GM23338 (cell line): ENCODE measurements around the gene AP2B1.

Experiments
- CREB1 ChIP-seq: fragments of 250-450 bp; sonication (Bioruptor Pico); IDR thresholded peaks from 2 replicates; pipeline ENCODE4 v1.5.0; 2020; ENCODE audit warnings: low read depth, mild to moderate bottlenecking, moderate library complexity
- CTCF ChIP-seq, 2 experiments: fragments of 200-600 bp in 1 of 2; sonication (generic) in 1 of 2; conservative IDR thresholded peaks; 2 replicates each; pipeline versions ENCODE4 v1.5.1 to v1.6.1; 2016 to 2017; ENCODE audit warnings: antibody characterized with exemption in 2 of 2, low read depth in 2 of 2, mild to moderate bottlenecking in 2 of 2, moderate library complexity in 1 of 2
- EZH2 ChIP-seq: fragments of 200-600 bp; sonication (generic); IDR thresholded peaks from one replicate; pipeline ENCODE4 v1.8.0; 2017; ENCODE audit warnings: antibody characterized with exemption, mild to moderate bottlenecking, low read depth; ENCODE audit not compliant: unreplicated experiment
- EZH2phosphoT487 ChIP-seq: fragments of 200-600 bp; sonication (generic); IDR thresholded peaks from one replicate; pipeline ENCODE4 v1.8.1; 2018; ENCODE audit warnings: antibody characterized with exemption; ENCODE audit not compliant: unreplicated experiment
- JUNB ChIP-seq: IDR thresholded peaks from one replicate; pipeline ENCODE4 v1.6.1; 2016; ENCODE audit warnings: antibody characterized with exemption; ENCODE audit not compliant: unreplicated experiment
- NANOG ChIP-seq: IDR thresholded peaks from 2 replicates; pipeline ENCODE4 v1.6.1; 2016; ENCODE audit warnings: antibody characterized with exemption, borderline replicate concordance
- POLR2AphosphoS5 ChIP-seq: IDR thresholded peaks from 2 replicates; pipeline ENCODE4 v1.6.1; 2016; ENCODE audit warnings: antibody characterized with exemption, low read depth
- REST ChIP-seq: IDR thresholded peaks from one replicate; pipeline ENCODE4 v1.6.1; 2018; ENCODE audit warnings: antibody characterized with exemption; ENCODE audit not compliant: unreplicated experiment
- STAT1 ChIP-seq: IDR thresholded peaks from one replicate; pipeline ENCODE4 v1.6.1; 2016; ENCODE audit warnings: antibody characterized with exemption; ENCODE audit not compliant: unreplicated experiment
- ZNF114 ChIP-seq: fragments of 250-450 bp; sonication (Bioruptor Pico); IDR thresholded peaks from 2 replicates; pipeline ENCODE4 v1.5.0; 2020; ENCODE audit warnings: mild to moderate bottlenecking, moderate library complexity

GRCh38 chr17:35727635-35728034, 140.5 kb downstream of the AP2B1 start:
- TF ChIP-seq REST (no peak), CTCF (conservative IDR thresholded peaks at IDR 0.05; ENCODE audit: low read depth in 2 of 2) (no peak), POLR2AphosphoS5 (no peak), EZH2 (no peak), CREB1 (CRISPR knock-in tag) (no peak), EZH2phosphoT487 (no peak), NANOG (no peak), STAT1 (no peak), JUNB (no peak), ZNF114 (CRISPR knock-in tag) (no peak)
